OCI-LY1 (cell line): Measurements from ENCODE around the gene CLRN1.

Experiments
- H2AFZ ChIP-seq: fragments of 200-600 bp; sonication (generic), shearing (Covaris generic); 2 replicates; pipeline ENCODE4 v1.6.0; 2014; ENCODE audit warnings: antibody characterized with exemption, mild to moderate bottlenecking, low read length
- H3F3A ChIP-seq: fragments of 200-600 bp; sonication (generic), shearing (Covaris generic); 2 replicates; pipeline ENCODE4 v1.6.0; 2014; ENCODE audit warnings: mild to moderate bottlenecking, antibody characterized with exemption, low read length, moderate library complexity; ENCODE audit not compliant: insufficient read depth
- H3K27ac ChIP-seq: fragments of 200-600 bp; sonication (generic); 2 replicates; pipeline ENCODE4 v1.5.1; 2014; ENCODE audit warnings: low read length, mixed run types, mild to moderate bottlenecking, low read depth; ENCODE audit not compliant: poor library complexity, severe bottlenecking
- H3K27me3 ChIP-seq: fragments of 200-600 bp; sonication (generic); 2 replicates; pipeline ENCODE4 v1.6.0; 2014; ENCODE audit warnings: antibody characterized with exemption, mild to moderate bottlenecking, low read length, moderate library complexity; ENCODE audit not compliant: insufficient read depth
- H3K36me3 ChIP-seq: fragments of 200-600 bp; sonication (generic); 2 replicates; pipeline ENCODE4 v1.6.1; 2014; ENCODE audit warnings: mild to moderate bottlenecking, antibody characterized with exemption, low read length, moderate library complexity, mixed read lengths; ENCODE audit not compliant: insufficient read depth
- H3K4me1 ChIP-seq: fragments of 200-600 bp; sonication (generic); 2 replicates; pipeline ENCODE4 v1.5.1; 2014; ENCODE audit warnings: mild to moderate bottlenecking, low read length, moderate library complexity; ENCODE audit not compliant: insufficient read depth, severe bottlenecking
- H3K4me2 ChIP-seq: fragments of 200-600 bp; sonication (generic), shearing (Covaris generic); 2 replicates; pipeline ENCODE4 v1.6.1; 2014; ENCODE audit warnings: low read length
- H3K4me3 ChIP-seq: fragments of 200-600 bp; sonication (generic); 2 replicates; pipeline ENCODE4 v1.5.1; 2014; ENCODE audit warnings: low read length, low read depth, mild to moderate bottlenecking, mixed read lengths; ENCODE audit not compliant: poor library complexity, severe bottlenecking
- H3K79me2 ChIP-seq: fragments of 200-600 bp; shearing (Covaris generic); 2 replicates; pipeline ENCODE4 v1.6.1; 2016; ENCODE audit warnings: mixed run types, low read length, mixed read lengths; ENCODE audit not compliant: insufficient read depth
- H3K9ac ChIP-seq: fragments of 200-600 bp; sonication (generic), shearing (Covaris generic); 2 replicates; pipeline ENCODE4 v1.6.1; 2014; ENCODE audit warnings: mild to moderate bottlenecking, low read length, mixed read lengths
- H3K9me2 ChIP-seq: fragments of 200-600 bp; sonication (generic), shearing (Covaris generic); 2 replicates; pipeline ENCODE4 v1.6.1; 2014; ENCODE audit warnings: low read depth, mild to moderate bottlenecking, low read length, mixed read lengths
- H3K9me3 ChIP-seq: fragments of 200-600 bp; shearing (Covaris generic); 2 replicates; pipeline ENCODE4 v1.6.1; 2014; ENCODE audit warnings: low read length, mixed read lengths
- H4K20me1 ChIP-seq: fragments of 200-600 bp; sonication (generic), shearing (Covaris generic); 2 replicates; pipeline ENCODE4 v1.6.0; 2016; ENCODE audit warnings: mild to moderate bottlenecking, low read length; ENCODE audit not compliant: insufficient read depth
- EZH2 ChIP-seq: fragments of 200-600 bp; sonication (generic), shearing (Covaris generic); IDR thresholded peaks from 2 replicates; pipeline ENCODE4 v1.8.0; 2017; ENCODE audit warnings: borderline replicate concordance, mixed run types, mild to moderate bottlenecking, antibody characterized with exemption, low read length, moderate library complexity, mixed read lengths
- TF ChIP-seq, protein P1 (sequence below): fragments of 200-600 bp; sonication (generic), shearing (Covaris generic); IDR thresholded peaks from 2 replicates; pipeline ENCODE4 v1.5.1; 2017; ENCODE audit warnings: mild to moderate bottlenecking, antibody characterized with exemption, low read length, moderate library complexity, mixed read lengths

The CLRN1 gene

DNA sequence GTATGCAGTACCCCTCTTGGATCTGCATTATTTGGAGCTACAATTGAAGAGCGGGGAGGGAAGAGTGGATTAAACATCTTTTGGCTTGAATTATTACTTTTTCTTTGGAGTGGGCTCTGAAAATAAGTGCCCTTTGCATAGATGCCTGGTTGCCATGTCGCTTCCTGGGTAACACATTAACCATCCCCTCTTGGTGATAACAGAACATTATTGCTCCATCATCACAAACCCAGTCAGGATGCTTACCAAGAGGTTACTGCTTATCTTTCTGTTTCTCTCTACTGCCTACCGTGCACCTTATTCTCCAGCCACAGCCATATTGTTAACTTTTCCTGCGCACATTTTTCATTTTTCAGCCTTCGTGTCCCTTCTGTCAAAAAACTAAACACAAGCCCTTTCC lies 42.7 kb upstream of the CLRN1 start:
- Histone ChIP-seq H3K9me2 (no peaks in the 10 kb centered on the region), H3K9me3 (no peaks in the 10 kb centered on the region), H3K36me3 (no peaks in the 10 kb centered on the region), H3K4me3 (no peak overlapping the region), H2AFZ (no peak overlapping the region), H3K27ac (no peak overlapping the region), H3F3A (no peaks in the 10 kb centered on the region), H3K79me2 (no peaks in the 10 kb centered on the region), H3K27me3 (no peaks in the 10 kb centered on the region), H3K9ac (no peak overlapping the region), H3K4me2 (no peak overlapping the region), H4K20me1 (no peaks in the 10 kb centered on the region), H3K4me1 (no peaks in the 10 kb centered on the region)
- TF ChIP-seq, protein P1, sequence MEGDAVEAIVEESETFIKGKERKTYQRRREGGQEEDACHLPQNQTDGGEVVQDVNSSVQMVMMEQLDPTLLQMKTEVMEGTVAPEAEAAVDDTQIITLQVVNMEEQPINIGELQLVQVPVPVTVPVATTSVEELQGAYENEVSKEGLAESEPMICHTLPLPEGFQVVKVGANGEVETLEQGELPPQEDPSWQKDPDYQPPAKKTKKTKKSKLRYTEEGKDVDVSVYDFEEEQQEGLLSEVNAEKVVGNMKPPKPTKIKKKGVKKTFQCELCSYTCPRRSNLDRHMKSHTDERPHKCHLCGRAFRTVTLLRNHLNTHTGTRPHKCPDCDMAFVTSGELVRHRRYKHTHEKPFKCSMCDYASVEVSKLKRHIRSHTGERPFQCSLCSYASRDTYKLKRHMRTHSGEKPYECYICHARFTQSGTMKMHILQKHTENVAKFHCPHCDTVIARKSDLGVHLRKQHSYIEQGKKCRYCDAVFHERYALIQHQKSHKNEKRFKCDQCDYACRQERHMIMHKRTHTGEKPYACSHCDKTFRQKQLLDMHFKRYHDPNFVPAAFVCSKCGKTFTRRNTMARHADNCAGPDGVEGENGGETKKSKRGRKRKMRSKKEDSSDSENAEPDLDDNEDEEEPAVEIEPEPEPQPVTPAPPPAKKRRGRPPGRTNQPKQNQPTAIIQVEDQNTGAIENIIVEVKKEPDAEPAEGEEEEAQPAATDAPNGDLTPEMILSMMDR, result no peak
- TF ChIP-seq EZH2, result no peak

DNA sequence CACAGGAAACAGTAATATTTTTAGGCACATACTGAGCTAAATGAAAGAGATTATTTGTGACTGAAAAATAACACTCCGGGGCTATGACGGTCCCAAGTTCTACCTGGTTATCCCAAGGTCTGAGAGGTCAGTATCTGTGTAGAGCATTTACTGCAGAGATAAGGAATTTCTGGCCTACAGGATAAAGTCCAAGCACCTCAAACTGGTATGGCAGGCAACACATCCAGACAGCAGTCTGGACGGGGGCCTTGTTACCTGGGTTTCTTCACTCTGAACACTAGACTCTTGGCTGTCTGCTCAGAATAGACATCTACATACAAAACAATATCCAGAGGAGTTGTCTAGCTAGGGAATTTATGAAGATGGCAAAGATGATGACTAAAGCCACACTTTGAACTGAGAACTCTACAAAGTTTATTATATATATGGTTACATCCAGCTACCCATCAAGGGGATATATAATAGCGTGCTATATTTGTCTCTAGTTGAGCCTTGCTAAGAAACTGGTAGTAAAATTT lies 42.0 kb upstream of the CLRN1 start:
- Histone ChIP-seq H3K9me3 (no peaks in the 10 kb centered on the region), H3K27me3 (no peaks in the 10 kb centered on the region), H3K4me3 (no peak overlapping the region), H3K9me2 (no peaks in the 10 kb centered on the region), H2AFZ (no peak overlapping the region), H3K27ac (no peak overlapping the region), H3K4me1 (no peaks in the 10 kb centered on the region), H3K79me2 (no peaks in the 10 kb centered on the region), H3K36me3 (no peaks in the 10 kb centered on the region), H3K4me2 (no peak overlapping the region), H4K20me1 (no peaks in the 10 kb centered on the region), H3F3A (no peaks in the 10 kb centered on the region), H3K9ac (no peak overlapping the region)
- no peak for TF ChIP-seq EZH2
- TF ChIP-seq, protein P1, result no peak

DNA sequence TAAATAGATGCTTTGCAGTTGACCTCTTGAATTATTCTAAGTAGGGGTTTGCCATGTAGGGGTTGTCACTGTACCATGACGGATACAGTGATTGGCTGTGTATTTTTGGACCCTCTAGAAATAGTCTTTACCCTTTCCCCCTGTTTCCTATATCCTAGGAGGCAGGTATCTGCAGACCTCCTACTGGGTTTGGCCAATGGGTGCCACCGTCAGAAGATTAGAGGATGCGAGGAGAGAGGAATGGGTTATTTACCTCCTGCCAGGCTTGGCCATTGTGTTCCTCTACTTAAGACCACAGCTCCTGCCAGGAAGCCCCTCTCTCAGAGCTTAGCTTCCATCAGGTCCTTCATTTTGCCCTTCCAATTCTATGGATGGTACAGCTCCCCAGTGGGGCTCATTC lies 40.2 kb upstream of the CLRN1 start:
- TF ChIP-seq EZH2, result no peak
- TF ChIP-seq, protein P1, result no peak
- no peak overlapping the region for H2AFZ ChIP-seq

More for the DNA sequence above, 40.2 kb upstream of the CLRN1 start:
- Histone ChIP-seq H3K4me2 (no peak overlapping the region), H3K79me2 (no peaks in the 10 kb centered on the region), H4K20me1 (no peaks in the 10 kb centered on the region), H3K36me3 (no peaks in the 10 kb centered on the region), H3K27ac (no peak overlapping the region), H3K9me3 (no peaks in the 10 kb centered on the region), H3K4me3 (no peak overlapping the region), H3K9ac (no peak overlapping the region), H3K4me1 (no peaks in the 10 kb centered on the region), H3F3A (no peaks in the 10 kb centered on the region), H3K9me2 (no peaks in the 10 kb centered on the region), H3K27me3 (no peaks in the 10 kb centered on the region)
